Loucy (cell line): ENCODE results near the gene GSTA1.

Experiments
- CTCF ChIP-seq: fragments of 200-600 bp; sonication (generic); conservative IDR thresholded peaks from 2 replicates; pipeline ENCODE4 v1.5.1; 2014; ENCODE audit warnings: mild to moderate bottlenecking, antibody characterized with exemption, low read length
- EZH2phosphoT487 ChIP-seq: fragments of 200-600 bp; IDR thresholded peaks from 2 replicates; pipeline ENCODE4 v1.6.1; 2018; ENCODE audit warnings: antibody characterized with exemption, mild to moderate bottlenecking, moderate library complexity, borderline replicate concordance

DNA sequence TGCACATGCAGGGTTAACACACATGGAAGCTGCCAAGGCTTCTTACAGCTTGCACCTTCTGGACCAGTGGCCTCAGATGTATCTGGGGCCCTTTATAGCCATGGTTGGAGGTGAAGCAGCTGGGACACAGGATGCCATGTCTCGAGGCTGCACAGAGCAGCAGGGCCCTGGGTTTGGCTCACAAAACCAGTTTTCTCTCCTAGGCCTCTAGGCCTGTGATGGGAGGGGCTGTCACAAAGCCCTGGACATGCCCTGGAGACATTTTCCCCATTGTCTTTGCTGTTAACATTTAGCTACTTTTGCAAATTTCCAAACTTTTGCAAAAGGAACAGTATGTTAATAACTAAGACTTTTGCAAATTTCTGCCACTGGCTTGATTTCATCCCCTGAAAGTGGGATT is 18.2 kb upstream of the GSTA1 start:
- no peak for TF ChIP-seq CTCF
- TF ChIP-seq EZH2phosphoT487, result no peak
